Measurements from ENCODE around the gene UMODL1.

- TF ChIP-seq ESRRG (CRISPR knock-in tag; IDR thresholded peaks at IDR 0.05) (no peak), GLIS3 (CRISPR knock-in tag; IDR thresholded peaks at IDR 0.05) (no peak), ZC3H10 (CRISPR knock-in tag; IDR thresholded peaks at IDR 0.05) (no peak), TSHZ2 (CRISPR knock-in tag; IDR thresholded peaks at IDR 0.05) (no peak), ZFP30 (CRISPR knock-in tag; IDR thresholded peaks at IDR 0.05) (no peak), PATZ1 (CRISPR knock-in tag; IDR thresholded peaks at IDR 0.05; ENCODE audit: borderline replicate concordance) (no peak)
Observed at GRCh38 chr21:42150474-42151085, 79.5 kb downstream of the UMODL1 start.
